ENCODE results near the gene PEX16.
"Not testable (repeated sequence)": the region's sequence is repeated elsewhere in the genome, so short reads cannot be mapped to it uniquely, and the experiment has no call there.

Gene PEX16

DNA sequence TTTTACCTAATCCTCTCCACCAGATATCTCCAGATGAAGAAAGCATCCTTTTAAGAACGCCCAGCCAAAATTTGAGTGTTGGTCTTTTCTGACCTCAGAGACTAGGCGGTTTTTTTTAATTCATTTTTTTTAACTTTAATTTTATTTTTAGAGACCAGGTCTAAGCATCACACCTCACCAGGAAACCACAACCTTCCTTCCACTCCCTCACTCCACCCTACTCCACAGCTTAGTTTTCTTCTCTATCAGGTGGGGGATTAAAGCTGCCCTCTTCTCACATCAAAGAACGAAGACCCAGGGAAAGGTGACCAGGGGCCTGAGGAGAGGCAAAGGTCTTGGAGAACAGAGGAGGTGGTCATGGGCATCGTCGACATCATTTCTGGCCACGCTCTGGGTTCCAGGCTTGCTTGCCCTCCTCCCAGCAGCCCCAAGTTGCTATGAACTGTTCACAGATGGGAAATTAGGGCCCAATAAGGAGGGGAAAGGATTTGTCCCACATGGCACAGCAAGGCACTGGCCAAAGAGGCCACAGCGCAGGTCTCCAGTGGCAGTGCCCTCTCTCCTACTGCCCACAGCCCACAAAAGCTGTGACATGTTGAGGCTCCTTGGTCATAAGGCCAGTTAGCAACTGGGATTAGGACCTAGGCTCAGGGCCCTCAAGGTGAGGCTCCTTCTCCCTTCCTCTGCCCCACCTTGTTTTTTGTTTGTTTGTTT, 1.4 kb upstream of the PEX16 start:
- in situ Hi-C loops (cut with MboI; ENCODE audit: low sequenced_read_pairs) = no loop called here

DNA sequence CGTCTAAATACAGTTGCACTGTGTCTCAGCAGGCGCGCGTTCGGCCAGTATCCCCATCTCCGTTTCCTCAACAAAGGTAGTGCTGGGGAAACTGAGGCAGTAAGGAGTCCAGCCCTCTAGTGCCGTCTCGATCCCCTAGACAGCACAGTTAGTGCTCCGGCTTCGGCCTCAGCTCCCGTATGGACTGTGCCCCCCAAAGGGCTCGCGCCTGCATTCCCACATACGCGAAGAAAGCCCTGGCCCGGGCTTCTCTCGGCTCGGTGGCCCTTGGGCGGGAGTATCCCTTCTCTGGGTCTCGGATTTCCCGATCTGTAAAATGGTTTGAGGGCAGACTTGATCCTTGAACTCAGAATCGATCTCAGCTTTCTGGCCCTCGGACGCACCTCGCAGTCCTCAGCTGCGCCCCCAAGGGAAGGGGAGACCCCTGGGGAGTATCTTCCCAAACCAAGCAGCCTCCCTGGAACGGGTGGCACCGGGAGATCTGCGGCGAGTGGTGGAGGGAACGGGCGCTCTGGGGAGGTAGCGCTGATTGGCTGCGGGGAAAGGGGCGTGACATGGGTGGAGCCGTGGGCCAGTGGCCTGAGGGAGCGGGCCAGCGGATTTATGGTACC, 759 bp upstream of the PEX16 start:
- in situ Hi-C loops (cut with MboI; ENCODE audit: low sequenced_read_pairs) = no loop called here

DNA sequence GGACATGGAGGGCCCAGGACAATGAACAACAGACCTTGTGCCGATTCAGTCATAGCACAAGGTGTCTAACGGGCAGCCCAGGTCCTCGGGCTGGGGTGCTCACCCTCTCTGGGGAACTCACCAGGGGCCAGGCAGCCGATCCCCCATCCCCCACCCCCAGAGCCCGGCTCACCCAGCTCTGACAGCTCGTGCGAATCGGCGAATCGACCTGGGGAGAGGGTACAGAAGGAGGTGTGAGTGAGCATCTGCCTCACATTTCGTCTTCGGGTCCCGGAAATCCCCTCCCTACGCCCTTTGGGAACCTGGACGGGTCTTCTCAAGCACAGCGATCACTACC, 423 bp downstream of the PEX16 start:
- in situ Hi-C loops (cut with MboI; ENCODE audit: low sequenced_read_pairs) = no loop called here

DNA sequence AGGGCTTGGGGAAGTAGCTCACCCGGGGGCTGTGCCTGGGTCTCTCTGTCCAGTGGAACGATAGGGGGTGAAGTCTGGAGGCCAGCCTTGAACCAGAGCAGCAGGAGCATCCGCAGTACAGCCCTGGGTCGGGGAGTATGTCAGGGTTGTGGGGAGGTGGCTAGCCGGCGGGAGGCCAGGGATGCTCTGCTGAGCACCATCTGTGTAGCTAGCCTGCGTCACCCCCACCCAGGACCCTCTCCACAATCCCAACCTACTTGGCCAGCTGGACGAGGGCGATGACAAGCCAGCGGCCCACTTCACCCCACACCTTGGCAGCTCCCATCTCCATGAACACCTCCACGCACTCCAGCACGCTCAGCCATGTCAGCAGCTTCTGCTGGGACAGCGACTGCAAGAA, 2.2 kb downstream of the PEX16 start:
- in situ Hi-C loops (cut with MboI; ENCODE audit: low sequenced_read_pairs) = no loop called here

DNA sequence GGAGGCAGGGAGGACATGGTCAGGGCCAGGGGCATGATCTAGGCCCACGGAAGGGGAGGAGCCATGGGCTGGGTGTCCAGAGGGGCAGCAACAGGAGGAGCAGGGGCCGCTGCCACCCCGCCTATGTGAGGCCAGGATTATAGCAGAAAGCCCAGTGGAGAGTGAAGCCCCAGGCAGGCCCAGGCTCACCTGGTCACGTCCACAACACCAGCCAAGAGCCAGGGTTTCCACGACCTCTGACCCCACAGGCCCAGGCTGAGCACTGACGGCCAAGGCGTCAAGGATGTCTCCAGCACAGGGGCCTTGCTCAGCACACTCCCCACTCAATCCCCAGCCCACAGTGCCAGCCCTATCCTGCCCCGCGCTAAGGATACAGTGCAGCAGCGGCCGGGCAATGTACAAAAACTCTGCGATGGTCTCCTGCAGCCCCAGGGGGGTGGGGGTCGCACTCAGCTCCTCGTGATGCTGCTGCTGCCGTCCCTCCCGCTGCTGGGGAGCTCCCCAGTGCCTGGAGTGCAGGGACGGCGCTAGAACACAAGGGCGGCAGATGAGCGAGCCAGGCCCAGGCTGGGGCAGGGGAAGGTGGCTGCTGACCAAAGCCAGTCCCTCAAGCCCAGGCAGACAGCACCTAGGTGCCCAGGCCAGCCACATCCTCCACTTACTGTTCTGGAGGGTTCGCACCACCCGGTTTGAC, 3.6 kb downstream of the PEX16 start:
- in situ Hi-C loops (cut with MboI; ENCODE audit: low sequenced_read_pairs) = no loop called here

DNA sequence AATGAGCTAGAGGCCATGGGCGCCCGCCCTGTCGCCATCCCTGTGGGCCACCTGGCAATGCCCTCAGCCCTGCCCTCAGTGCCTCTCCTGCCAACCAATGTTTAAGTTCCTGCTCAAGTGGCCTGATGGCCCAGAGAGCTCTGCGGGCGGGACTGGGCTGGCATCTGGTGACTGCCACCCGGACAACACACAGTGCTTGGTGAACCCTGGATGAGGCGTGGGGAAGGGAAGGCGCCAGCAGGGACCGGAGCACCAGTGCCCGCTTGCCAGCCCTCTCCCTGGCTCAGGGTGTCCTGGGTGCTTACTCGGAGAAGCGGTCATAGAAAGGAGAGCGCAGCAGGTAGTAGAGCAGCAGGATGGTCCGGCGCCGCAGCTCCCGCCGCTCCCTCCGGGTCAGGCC, 4.2 kb downstream of the PEX16 start:
- in situ Hi-C loops (cut with MboI; ENCODE audit: low sequenced_read_pairs) = no loop called here

DNA sequence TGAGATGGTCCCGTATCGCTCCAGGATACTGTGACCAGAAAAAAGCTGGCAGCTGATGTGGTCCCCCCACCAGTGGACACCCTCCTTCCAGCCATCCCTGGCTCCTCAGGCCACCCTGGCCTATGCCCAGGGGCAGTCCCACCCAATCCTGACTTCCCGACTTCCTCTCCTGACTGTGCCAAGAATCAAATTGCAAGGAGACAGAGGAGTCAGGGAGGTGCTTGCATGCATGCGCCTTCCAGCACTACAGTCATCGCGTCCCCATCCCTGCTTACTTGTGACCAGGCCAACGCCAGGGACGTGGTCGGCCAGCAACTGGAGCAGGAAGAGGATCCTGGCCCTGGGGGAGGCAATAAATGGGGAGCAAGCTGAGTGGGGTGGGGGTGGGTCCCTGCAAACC, 7.1 kb downstream of the PEX16 start:
- in situ Hi-C loops (cut with MboI; ENCODE audit: low sequenced_read_pairs) = no loop called here

DNA sequence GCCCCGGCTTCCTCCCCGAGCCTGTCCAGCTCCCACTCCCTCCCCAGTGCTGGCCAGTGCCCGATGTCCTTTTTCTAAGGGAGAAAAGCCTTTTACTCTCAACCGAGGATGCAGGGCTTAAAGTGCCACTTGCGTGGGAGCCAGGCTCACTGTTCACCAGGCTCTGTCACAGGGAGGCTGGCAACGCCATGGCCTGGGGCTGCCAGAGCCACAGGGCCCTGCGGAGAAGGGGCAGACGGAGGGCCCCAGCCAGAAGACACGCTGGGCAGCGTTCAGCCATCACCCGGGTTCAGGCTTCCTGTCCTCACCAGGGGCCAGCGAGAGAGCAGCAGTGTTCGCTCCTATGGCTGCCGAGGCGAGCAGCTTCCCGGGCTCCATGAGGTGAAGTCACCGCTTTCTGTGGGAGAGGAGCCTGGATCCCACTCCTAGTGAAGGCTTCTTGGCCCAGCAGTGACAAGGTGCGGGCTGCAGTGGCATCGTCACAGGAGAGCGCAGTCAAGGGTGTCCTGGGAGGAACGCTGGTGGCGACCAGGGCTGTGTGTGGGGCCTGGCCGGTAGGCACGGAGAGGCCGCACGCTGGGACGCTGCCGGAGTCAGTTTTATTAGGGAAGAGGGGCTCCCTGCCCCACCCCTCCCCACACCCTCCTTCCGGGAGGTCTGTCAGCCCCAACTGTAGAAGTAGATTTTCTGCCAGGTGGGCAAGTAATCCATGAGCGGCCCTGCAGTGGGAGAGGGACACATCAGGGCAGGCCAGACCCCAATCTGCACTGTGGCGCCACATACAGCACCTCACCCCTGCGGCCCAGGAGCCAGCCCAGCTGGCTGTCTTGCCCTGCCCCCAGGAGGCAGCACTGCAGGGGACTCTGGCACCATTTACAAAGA, 7.8 kb downstream of the PEX16 start:
- in situ Hi-C loops (cut with MboI; ENCODE audit: low sequenced_read_pairs) = no loop called here

DNA sequence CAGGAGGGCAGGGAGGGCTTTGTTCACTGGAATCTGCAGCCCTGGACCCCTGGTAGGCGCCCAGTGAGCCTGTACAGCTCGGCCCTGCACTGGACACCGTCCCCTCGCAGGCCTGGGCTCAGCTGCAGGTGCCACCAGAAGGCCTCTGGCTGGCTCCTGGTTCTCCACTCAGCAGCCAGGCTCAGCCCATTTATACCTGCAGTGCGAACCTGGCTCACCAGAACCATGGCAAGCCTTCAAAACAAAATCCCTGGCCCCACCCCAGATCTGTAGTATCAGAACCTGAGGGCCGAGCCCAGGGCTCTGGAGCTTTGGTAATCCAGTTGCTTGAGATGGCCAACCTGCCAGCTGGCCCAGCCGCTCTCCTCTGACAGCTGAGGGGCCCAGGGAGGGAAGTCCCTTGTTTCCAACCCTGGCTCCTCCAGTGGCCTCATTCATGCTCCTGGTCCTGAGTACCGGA, 9.7 kb downstream of the PEX16 start:
- in situ Hi-C loops (cut with MboI; ENCODE audit: low sequenced_read_pairs) = no loop called here

DNA sequence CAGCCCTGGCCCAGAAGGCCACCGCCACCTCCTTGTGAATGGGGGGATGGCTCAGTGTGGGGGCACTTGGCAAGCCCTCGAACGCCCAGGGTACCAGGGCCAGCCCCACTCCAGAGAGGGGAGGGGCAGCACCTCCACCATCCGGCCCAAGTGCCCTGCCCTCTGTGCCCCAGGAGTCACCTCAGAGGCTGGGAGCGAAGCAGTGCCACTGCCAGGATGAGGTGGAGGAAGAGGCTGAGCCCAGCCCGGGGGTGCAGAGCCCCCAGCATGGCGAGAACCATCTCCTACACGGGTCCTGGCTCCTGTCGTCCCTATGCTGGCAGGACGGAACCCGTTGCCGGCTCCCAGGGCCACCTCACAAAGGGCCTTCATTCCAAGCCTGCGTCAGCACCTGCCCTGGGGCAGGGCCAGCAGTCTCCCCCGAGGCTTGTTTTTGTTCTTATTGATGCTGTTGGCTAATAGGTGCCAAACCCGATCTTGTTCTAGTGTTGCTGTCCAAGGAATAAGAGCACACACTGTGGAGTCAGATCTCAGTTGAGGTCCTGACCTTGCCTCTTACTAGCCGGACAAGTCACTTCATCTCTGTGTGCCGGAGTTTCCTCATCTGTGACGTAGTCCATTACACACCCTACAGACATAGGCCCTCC, 10.6 kb downstream of the PEX16 start, which contains the start of gene FREY1:
Gene FREY1, minus strand, starts transcription at position 307 of the 647 bp plus-strand sequence. Its CDS starts 26 bp downstream, at position 281.
- in situ Hi-C loops (cut with MboI; ENCODE audit: low sequenced_read_pairs) = no loop called here

DNA sequence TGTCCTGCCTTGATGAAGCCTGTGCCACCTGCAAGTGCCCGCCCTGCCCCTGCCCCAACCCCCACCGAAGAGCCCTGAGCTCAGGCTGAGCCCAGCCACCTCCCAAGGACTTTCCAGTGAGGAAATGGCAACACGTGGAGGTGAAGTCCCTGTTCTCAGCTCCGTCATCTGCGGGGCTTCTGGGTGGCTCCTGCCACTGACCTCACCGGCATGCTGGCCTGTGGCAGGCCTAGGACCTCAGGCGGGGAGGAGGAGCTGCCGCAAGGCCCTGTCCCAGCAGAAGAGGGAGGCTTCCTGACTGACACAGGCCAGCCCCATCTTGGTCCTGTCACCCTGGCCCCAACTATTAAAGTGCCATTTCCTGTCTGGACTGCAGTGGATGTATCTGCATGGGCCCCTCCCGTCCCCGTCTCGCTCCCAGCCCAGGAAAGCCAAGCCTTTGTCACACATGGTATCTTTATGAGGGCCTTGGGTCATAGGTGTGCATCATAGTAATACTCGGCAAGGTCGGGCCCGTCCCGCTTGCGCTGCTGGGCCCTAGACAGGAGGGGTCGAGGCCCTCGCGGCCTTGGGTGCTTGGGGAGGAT, 11.5 kb downstream of the PEX16 start:
- in situ Hi-C loops (cut with MboI; ENCODE audit: low sequenced_read_pairs) = no loop called here

DNA sequence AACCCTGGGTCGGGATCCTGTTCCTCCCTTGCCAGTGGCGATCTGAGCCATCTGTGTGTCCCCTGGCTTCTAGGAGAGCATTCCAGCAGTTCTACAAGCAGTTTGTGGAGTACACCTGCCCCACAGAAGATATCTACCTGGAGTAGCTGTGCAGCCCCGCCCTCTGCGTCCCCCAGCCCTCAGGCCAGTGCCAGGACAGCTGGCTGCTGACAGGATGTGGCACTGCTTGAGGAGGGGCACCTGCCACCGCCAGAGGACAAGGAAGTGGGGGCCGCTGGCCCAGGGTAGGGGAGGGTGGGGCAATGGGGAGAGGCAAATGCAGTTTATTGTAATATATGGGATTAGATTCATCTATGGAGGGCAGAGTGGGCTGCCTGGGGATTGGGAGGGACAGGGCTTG, 12.1 kb downstream of the PEX16 start:
- in situ Hi-C loops (cut with MboI; ENCODE audit: low sequenced_read_pairs) = not testable (repeated sequence)

DNA sequence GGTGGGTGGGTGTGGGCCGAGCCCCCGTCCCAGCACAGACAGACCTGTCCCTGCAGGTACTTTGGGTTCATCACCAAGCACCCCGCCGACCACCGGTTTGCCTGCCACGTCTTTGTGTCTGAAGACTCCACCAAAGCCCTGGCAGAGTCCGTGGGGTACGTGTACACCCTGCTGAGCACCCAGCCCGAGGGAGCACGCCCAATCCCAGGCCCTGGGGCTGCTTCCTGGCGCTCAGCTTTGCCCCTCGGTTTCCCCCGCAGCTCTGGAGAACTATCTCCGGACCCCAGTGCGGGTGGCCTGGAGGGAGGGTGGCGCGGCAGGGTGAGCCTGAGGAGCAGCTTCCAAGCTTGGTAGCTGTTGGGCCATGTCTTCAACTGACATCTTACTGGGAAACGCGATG, 12.6 kb downstream of the PEX16 start:
- in situ Hi-C loops (cut with MboI; ENCODE audit: low sequenced_read_pairs) = no loop called here

DNA sequence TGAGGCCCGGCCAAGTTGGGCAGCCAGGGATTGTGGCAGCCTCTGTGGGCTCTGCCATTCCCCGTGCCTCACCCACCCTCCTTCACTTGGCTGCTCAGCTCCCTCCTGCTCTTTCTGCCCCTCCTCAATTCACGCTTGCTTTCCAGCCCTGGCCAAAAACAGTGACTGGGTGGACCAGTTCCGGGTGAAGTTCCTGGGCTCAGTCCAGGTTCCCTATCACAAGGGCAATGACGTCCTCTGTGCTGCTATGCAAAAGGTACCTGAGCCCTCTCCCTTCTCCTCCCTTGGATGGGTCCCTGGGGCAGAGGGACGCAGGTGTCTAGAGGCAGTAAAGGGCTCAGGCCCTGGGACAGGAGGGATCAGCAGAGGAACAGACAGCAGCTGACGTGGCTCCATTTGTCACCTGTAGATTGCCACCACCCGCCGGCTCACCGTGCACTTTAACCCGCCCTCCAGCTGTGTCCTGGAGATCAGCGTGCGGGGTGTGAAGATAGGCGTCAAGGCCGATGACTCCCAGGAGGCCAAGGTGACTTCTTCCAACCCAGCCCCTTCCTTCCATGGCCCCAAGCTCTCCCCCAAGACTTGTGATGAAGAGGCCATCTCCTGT, 13.3 kb downstream of the PEX16 start:
- in situ Hi-C loops (cut with MboI; ENCODE audit: low sequenced_read_pairs) = no loop called here

DNA sequence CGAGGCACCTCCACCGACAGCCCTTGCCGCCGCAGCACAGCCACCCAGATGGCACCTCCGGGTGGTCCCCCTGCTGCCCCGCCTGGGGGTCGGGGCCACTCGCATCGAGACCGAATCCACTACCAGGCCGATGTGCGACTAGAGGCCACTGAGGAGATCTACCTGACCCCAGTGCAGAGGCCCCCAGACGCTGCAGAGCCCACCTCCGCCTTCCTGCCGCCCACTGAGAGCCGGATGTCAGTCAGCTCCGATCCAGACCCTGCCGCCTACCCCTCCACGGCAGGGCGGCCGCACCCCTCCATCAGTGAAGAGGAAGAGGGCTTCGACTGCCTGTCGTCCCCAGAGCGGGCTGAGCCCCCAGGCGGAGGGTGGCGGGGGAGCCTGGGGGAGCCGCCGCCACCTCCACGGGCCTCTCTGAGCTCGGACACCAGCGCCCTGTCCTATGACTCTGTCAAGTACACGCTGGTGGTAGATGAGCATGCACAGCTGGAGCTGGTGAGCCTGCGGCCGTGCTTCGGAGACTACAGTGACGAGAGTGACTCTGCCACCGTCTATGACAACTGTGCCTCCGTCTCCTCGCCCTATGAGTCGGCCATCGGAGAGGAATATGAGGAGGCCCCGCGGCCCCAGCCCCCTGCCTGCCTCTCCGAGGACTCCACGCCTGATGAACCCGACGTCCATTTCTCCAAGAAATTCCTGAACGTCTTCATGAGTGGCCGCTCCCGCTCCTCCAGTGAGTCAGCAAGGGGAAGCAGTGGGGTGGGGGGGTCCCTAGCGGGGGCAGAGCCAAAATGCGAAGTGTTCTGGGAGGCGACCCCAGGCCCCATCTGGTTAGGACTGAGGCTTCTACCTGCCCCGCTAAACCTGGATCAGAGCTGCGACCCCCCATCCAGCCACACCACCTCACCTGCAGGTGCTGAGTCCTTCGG, 15.0 kb downstream of the PEX16 start:
- in situ Hi-C loops (cut with MboI; ENCODE audit: low sequenced_read_pairs) = no loop called here

DNA sequence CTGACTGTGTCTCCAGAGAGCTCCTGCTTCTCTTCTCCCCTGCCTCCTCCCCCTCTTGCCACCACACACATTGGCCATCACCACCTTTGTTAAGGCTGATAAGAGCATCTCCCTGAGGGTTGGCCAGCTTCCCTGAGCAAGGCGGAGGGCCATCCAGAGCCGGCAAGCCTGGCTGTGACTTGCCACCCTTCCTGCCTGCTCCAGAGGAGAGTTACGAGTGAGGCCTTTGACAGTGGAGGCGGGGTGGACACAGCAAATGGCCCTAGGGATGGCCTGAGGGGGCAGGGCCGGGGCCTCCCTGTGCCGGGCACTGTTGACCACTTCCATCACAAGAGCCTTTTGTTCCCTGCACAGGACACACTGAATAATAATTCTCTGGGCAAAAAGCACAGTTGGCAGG, 16.1 kb downstream of the PEX16 start:
- in situ Hi-C loops (cut with MboI; ENCODE audit: low sequenced_read_pairs) = no loop called here

DNA sequence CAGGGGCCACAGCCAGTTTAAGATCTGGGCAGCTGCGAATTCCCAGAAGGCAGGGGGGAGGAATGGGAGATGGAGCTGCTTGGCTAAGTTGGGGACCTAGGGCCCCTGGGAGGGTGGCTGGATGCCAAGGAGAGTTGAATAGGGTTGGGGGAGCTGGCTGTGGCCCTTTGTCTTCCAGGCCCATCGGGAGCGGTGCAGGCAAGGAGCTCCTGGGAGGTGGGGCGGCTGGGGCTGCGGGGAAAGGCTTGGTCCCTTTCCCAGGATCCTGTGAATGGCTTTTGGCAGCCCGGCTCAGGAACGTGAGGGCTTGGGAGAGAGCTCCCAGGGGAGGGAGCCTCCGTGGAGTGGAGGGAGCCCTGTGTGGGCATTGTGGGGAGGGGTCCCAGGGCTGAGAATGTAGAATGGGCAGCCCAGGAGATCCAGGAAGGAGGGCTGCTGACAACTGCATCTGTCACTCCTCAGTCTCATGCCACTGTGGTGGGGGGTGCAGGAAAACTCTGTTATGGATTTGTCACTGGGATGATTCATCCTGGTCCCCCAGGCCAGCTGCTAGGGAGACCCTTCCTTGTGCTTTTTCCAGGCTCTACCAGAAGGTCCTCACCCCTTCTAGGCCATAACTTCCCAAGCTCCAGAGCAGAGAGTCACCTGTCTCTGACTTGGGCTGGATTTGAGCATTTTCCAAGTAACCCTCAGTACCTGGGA, 16.6 kb downstream of the PEX16 start:
- in situ Hi-C loops (cut with MboI; ENCODE audit: low sequenced_read_pairs) = no loop called here

DNA sequence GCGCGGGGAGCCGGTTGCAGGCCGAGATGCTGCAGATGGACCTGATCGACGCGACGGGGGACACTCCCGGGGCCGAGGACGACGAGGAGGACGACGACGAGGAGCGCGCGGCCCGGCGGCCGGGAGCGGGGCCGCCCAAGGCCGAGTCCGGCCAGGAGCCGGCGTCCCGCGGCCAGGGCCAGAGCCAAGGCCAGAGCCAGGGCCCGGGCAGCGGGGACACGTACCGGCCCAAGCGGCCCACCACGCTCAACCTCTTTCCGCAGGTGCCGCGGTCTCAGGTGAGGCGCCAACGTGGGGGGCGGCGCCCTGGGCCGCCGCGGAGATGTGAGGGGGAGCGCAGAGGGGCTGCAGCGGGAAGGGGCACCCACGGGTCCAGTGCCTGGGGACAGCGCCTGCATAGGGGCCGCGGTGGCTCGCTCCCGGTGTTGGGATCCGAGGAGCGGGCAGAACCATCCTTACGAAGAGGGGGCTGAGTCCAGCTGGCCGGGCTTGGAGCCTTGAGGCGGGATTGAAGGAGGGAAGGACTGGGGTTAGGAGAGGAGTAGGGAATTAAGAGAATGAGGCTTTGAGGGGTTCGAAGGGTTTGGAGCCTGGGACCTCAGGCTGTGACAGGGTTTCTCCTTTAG, 17.4 kb downstream of the PEX16 start:
- in situ Hi-C loops (cut with MboI; ENCODE audit: low sequenced_read_pairs) = not testable (repeated sequence)

Data from hTERT RPE-1 (cell line).